Measurements from ENCODE around the gene TACSTD2.

The TACSTD2 gene

DNA sequence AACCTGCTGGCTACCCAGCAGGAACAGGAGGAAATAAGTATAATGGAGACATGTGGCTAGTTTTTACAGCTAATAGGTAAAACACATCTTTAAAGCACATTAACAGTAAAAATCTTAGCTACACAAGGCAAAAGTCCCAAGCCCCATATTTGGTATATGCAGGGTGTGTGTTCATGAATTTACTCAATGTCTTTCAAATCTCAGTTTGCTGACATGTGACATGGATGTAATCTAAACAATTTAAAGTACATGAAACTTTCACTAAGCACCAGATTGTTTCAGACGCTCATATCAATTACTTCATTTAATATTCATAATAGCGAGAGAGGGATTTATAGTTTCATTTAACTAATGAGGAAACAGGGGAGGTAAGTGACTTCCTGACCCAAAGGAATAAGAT is 3.9 kb downstream of the TACSTD2 start:
- no peak for DNase-seq (ENCODE audit: low read depth, low spot score)
- ChIA-PET POLR2A (no interaction called here), CTCF (interaction anchor here (1.3 to 2.3 kb wide), 2 partner anchors 10 to 80 kb away, joined by 3 to 6 read pairs; no protein-coding TSS in a partner anchor)
- H3K4me3 ChIP-seq (ENCODE audit: low read depth, low read length), result no peak overlapping the region
- TF ChIP-seq, protein P1, sequence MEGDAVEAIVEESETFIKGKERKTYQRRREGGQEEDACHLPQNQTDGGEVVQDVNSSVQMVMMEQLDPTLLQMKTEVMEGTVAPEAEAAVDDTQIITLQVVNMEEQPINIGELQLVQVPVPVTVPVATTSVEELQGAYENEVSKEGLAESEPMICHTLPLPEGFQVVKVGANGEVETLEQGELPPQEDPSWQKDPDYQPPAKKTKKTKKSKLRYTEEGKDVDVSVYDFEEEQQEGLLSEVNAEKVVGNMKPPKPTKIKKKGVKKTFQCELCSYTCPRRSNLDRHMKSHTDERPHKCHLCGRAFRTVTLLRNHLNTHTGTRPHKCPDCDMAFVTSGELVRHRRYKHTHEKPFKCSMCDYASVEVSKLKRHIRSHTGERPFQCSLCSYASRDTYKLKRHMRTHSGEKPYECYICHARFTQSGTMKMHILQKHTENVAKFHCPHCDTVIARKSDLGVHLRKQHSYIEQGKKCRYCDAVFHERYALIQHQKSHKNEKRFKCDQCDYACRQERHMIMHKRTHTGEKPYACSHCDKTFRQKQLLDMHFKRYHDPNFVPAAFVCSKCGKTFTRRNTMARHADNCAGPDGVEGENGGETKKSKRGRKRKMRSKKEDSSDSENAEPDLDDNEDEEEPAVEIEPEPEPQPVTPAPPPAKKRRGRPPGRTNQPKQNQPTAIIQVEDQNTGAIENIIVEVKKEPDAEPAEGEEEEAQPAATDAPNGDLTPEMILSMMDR (IDR thresholded peaks at IDR 0.05; ENCODE audit: insufficient read depth, low read length, missing control alignments), result no peak

DNA sequence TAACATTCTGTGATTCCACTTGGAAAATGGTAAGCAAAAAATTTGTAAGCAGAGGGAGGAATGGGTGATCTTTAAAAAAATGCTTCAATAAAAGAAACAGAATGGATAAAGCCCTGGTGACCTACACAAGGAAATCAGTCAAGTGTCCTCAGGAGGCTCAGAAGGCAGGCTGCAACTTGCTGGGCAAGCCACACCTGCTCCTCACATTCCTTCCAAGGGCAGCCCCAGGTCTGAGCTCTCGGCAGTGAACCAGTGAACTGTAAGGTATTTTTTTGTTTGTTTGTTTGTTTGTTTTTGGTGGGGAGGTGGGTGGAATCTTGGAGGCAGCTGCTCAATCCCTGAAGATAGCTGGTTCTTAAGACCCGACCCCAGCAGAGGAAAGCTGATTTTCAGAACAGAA is 4.4 kb downstream of the TACSTD2 start:
- POLR2A ChIA-PET, result no interaction called here
- CTCF ChIA-PET, result interaction anchor here (1.3 to 2.3 kb wide), 2 partner anchors 11 to 80 kb away, joined by 3 to 6 read pairs; no protein-coding TSS in a partner anchor
- DNase-seq (ENCODE audit: low read depth, low spot score), result no peak
- TF ChIP-seq, protein P1 (IDR thresholded peaks at IDR 0.05; ENCODE audit: insufficient read depth, low read length, missing control alignments), result no peak
- H3K4me3 ChIP-seq (ENCODE audit: low read depth, low read length), result no peak overlapping the region

DNA sequence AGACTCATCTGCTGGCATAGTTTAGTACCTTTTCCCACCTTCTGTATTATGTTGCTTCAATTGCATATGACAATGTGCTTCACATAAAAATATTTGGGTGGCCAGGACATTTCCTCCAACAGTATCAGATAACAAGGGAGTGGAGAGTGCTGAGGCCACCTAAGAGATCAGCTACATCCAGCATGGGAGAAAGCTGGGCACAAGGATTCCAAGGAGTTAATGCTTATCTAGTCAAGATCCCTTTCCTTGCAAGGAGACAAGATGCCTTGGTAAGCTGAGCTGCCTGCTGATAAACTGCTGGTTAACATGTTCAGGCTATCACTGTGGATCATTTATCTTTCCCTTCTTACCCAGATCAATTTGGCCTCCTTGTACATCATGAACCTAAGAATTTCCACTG is 5.4 kb downstream of the TACSTD2 start:
- H3K4me3 ChIP-seq (ENCODE audit: low read depth, low read length), result no peak overlapping the region
- ChIA-PET POLR2A (no interaction called here), CTCF (interaction anchor here (0.7 to 2.3 kb wide), 2 partner anchors 56 to 81 kb away, joined by 3 to 6 read pairs; no protein-coding TSS in a partner anchor)
- DNase-seq (ENCODE audit: low read depth, low spot score), result no peak
- TF ChIP-seq, protein P1 (IDR thresholded peaks at IDR 0.05; ENCODE audit: insufficient read depth, low read length, missing control alignments), result no peak

DNA sequence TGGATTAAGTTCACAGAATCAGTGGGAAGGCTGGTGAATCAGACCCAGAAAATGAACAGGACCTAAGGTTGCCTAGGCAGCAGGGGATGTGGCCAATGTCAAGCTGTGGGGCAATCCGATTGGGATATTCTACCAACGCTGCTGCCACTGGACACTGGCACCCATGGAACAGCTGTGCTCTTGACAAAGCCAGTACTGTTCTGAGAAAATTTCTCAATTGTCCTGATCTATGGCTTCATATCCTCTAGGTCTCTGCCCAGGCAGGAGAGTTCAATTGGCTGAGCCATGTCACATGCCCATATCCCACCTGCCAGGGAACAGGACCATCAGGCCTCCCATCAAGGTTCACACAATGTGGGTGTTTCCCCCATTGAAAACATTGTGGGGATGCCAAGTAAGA is 6.2 kb downstream of the TACSTD2 start:
- CTCF ChIA-PET, result interaction anchor here (2.3 kb wide), 1 partner anchor 82 kb away, joined by 6 read pairs; no protein-coding TSS in a partner anchor

DNA sequence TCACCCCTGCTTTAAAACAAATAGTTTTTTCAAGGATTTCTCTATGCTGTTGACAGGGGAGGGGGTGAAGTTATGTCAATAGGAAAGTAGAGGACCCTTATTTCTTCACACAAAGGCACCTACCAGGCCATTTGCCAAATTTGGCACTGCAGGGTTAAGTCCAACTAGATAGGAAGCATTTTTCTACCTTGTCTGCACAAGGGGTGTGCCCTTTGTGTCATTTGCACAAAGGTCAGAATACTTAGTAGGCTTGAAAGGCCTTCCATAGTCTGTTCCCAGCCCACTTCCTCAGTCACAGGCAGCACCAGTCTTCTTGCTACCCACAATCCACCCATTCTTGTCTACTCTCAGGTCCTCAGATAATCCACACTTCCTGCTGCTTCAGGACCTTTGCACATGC is 7.0 kb downstream of the TACSTD2 start:
- POLR2A ChIA-PET, result no interaction called here
- DNase-seq (ENCODE audit: low read depth, low spot score), result no peak
- TF ChIP-seq, protein P1 (IDR thresholded peaks at IDR 0.05; ENCODE audit: insufficient read depth, low read length, missing control alignments), result no peak
- CTCF ChIA-PET, result no interaction called here
- H3K4me3 ChIP-seq (ENCODE audit: low read depth, low read length), result no peak overlapping the region

More for the DNA sequence above, 6.2 kb downstream of the TACSTD2 start:
- POLR2A ChIA-PET, result no interaction called here
- TF ChIP-seq, protein P1 (IDR thresholded peaks at IDR 0.05; ENCODE audit: insufficient read depth, low read length, missing control alignments), result no peak
- DNase-seq (ENCODE audit: low read depth, low spot score), result no peak
- no peak overlapping the region for H3K4me3 ChIP-seq (ENCODE audit: low read depth, low read length)

DNA sequence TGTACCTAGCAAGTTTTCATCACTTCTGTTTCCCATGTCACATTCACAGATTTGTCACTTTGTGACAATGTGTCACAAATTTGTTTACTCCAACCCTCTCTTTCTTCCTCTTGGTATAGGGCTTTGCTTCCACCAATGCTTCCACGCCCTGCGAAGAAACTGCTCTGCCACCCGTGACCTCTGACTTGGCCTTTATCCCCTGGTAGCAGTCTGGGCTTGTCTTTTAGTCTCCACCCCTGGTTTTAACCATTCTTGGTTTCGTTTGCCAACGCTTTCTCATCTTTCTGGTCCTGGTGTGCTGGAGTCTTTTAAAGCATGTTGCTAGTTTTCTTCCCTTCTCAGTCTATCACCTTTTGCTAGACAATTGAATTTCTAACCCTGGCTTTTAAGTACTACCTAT is 8.1 kb downstream of the TACSTD2 start:
- no peak for DNase-seq (ENCODE audit: low read depth, low spot score)
- POLR2A ChIA-PET, result no interaction called here
- TF ChIP-seq, protein P1 (IDR thresholded peaks at IDR 0.05; ENCODE audit: insufficient read depth, low read length, missing control alignments), result no peak
- CTCF ChIA-PET, result interaction anchor here (1.5 to 2.1 kb wide), 3 partner anchors 20 to 83 kb away, joined by 6 to 14 read pairs (median 6); partner anchors contain the start of gene OMA1
- no peak overlapping the region for H3K4me3 ChIP-seq (ENCODE audit: low read depth, low read length)

All from AG04449 (cell line).